Myocyte (in vitro differentiated cells): ENCODE measurements around the gene GPR171. TPM values are rescaled to one million over a fixed set of nuclear protein-coding genes. Genes with fewer than 3 reads are reported as not detected.

Experiments used
- DNase-seq: peaks from one replicate; pipeline ENCODE4 v3.0.0-alpha.2; 2012; ENCODE audit warnings: low read depth
- total RNA-seq: library from RNA; depleted of rRNA; stranded (reverse); fragments of >200 nt; gene quantifications from 2 replicates; pipeline ENCODE4 v1.2.3, GENCODE V29; 2014

GPR171 gene
- total RNA-seq, 1 donor from 2014 or later = not detected

DNA sequence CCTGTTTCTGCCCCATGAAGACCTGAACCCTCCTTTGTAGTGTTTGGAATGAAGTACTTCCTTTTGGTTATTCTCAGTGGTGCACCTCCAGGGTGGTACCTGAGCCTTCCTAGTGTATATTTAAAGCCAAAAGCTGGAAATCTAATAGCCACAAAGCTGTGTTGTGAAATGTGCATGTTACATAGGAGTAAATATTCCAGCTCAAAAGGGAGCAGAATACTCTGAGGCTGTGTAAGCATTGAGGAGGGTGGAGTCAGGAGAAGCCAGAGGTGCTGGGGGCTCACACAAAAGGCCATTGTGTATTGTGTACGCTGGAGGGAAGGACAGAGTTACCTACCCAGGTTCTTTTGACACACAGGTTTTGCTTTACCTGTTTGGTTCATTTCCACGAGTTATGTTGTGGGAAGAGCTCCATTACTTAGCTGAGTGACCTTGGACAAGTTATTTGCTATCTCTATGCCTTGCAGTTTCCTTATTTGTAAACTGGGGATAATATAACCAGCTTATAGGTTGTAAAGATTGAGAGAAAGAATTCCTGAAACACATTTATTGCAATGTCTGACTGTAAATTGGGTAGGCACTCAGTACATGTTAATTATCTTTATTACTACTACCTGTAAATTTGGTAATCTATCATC, 24.7 kb downstream of the GPR171 start:
- DNase-seq = no peak

DNA sequence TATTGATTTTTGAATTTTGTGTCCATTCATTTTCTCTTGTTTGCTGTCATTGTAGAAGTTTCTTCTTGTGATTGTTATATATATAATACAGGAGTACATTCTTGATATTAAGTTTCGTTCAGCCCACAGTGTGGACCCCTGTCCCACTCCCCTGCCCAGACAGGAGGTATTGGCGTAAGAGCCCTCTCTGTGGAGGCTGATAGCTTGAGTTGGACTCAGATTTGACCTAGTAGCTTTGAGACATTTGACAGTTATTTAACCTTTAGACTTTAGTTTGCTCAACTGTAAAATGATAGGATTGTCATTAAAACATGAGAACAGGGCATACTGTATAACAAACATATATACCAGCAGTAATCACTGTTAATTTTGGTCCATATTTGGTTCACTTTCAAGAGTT, 27.1 kb downstream of the GPR171 start:
- DNase-seq = no peak

DNA sequence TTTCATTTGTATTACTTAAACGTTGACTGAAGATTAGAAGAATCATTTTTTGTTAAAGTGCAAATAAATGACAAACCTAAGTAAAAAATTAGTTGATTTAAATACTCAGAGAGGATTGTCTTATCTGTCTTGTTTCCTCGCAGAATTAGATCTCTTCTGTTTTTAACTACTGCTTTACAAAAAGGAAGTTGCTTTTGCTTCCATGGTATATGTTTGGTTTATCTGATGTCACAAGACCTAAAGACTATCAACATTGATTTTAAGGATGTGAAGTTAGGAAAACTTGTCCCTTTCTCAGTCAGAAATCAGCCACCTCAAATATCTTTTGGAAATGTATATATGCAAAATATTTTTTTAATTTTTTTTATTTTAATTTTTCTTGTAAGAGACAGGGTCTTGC, 28.7 kb downstream of the GPR171 start:
- DNase-seq = no peak

DNA sequence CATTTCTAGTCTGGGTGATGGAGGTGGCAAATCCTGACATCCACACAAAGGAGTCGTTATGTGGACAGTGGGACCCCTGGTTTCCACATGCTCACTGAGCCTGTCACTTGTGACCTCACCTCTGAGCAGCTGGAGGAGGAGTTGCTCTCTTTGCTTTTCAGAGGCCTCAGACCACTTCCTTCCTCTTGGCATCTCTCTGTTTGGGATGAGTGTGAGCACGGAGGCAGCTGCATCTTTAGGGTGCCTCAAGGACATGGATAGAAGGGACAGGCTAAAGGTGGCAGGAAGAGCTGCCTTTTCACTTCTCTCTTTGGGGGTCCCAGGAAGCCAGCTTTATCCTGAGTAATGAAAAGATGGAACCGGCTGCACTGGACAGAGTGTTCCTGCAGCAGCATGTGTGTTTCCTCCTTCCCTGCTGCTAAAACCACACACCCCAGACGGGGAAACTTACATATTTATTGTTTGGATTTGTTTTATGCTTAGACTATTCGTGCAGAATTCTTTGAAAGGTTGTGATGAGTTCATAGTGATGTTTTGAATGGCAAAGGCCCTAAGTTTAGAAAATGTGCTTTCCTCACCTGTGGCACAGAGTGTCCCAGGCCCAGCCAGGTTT, 31.8 kb downstream of the GPR171 start:
- DNase-seq = no peak

DNA sequence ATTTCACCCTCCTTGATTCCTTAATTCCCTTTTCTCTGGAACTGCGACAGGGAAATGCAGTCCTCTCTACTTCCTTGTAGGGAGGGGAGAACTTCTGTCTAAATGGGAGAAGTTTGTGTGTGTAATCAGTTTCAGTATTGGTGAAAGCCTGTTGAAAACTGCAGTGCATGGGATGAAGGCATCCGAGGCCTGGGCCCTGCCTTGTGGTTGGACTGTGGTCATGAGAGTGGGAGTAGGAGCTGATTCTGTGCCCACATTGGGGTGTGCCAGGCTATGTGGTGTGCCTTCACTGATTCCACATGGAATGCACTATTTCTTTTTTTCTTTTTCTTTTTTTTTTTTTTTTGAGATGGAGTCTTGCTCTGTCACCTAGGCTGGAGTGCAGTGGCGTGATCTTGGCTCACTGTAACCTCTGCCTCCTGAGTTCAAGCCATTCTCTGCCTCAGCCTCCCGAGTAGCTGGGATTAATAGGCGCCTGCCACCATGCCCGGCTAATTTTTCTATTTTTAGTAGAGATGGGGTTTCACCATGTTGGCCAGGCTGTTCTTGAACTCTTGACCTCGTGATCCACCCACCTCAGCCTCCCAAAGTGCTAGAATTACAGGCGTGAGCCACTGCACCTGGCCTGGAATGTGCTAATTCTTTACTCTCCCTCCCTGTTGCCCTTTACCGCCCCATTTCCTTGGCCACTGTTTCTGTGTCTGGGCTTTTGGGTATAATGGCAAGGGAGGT, 32.9 kb downstream of the GPR171 start:
- peak; percentile 66 for DNase-seq

DNA sequence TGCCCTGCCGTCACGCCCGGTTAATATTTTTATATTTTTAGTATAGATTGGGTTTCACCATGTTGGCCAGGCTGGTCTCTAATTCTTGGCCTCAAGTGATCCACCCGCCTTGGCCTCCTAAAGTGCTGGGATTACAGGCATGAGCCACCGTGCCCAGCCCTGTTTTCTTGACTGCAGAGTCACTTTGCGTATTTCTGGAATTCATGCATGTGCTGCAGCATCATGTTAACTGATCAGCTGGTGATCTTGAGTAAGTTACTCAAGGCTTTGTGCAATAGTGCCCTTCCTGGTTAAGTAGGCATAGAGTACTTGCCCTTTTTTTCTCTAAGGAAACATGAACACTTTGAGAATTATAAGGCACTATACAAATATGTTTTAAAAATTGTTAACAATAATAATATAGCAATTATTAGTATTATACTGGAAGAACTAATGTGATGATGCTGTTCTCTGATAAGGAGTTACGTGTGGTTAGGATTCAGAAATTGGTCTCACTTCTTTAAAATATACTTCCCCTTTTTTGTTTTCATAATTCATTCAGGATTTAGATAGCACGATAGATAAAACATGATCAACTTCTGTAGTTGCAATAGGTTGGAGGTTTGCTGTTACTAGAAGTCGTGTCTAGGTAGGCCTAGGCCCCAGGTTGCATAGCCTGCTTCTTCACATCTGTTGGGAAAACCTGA, 33.6 kb downstream of the GPR171 start:
- no peak for DNase-seq

DNA sequence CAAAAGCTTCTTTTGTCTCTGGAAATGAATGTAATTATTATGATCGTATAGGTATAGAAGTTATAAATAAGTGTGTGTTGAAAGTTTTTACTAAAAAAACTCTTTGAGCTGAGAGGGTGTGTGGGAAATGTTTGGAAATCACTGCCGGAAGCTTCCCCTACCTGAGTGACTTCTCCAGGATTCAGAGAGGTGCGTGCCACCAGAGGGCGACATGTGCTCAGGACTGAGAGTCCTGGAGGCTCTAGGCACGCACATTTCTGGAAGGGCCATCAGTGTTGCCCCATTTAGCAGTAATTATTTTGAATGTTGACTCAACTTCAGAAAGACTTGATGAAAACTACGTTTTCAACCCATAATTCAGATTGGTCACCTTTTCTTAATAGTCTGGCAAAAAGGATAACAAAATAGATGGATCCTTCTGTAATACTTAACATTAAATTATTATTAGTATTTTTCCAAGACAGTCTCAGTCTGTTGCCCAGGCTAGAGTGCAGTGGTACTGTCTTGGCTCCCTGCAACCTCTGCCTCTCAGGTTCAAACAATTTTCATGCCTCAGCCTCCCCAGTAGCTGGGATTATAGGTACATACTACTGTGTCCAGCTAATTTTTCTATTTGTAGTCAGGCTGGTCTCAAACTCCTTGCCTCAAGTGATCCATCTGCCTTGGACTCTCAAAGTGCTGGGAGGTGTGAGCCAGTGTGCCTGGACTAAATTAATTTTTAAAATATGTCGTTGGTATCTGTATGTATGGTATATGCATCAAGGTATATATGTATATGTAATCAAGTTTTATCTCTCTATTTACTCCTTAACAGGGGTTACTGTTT, 34.5 kb downstream of the GPR171 start:
- DNase-seq = peak; percentile 60

DNA sequence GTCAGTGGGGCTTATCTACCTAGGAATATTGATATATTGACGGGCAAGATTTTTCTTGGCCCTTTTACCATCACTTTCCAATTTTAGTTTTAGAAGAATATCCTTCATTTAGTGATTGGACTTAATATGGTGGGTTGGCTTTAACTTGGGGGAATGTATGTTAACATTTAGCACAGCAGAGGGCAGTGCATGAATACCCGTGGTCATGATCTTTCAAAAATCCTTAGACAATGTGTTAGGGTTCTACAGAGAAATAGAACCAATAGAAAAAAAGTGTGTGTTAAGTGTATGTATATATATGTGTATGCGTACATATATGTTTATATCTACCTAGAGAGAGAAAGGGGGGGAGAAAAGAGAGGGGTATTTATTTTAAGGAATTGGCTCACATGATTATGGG, 36.9 kb downstream of the GPR171 start:
- DNase-seq = no peak

DNA sequence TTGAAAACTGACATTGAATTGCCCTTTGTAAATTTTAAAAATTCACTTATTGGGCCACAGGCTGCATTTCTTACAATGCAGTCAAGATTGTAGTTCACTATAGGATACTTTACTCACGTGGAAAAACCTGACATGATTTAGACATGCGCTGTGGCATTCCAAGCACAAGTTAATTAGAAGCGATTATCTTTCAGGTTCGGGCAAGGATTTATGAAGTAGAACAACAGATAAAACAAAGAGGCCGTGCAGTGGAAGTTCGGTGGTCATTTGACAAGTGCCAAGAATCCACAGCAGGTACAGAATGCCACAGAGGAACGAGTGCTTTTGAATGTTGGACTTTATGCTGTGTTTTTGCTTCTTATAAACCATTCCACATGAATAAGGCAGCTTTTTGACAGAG, 37.8 kb downstream of the GPR171 start:
- no peak for DNase-seq

DNA sequence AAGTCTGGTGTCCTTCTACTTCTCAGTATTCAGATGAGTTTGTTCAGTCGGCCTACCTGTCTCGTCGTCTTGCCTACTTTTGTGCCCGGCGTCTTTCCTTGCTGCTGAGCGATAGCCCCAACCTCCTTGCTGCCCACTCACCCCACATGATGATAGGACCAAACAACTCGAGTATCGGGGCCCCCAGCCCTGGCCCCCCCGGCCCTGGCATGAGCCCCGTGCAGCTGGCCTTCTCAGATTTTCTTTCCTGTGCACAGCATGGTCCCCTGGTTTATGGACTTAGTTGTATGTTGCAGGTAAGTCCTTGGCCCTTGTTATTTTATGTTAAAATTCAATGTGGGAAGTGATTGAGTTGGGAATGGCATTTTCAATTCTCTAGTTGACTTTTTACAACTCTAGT, 43.2 kb downstream of the GPR171 start:
- no peak for DNase-seq

DNA sequence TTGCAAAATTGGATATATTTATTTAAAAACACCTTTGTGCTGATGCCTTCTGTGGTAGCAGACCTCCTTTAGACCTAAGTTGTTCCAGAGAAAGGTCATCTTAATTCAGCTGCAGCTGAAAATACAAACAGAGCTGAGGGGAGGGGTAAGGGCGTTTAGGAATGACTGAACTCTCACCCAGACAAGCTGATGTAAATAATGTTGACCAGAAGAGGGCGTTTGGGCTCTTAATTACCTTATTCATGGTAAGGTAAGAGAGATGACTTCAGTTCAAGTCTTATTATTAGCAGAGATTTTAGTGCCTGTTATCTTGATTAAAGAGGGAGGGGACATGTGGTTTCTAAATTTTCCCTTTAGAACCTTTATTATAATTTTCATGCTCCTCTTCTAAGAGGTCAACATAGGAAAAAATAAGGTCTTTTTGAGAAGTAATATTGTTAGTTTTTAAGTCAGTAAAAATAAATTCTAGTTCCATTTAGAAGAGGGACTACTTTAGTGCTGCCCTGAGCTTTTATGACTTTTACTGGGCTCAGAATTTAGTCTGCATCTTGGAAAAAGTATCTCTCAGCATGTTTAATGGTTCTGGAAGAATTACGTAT, 46.3 kb downstream of the GPR171 start:
- DNase-seq = peak; percentile 51

DNA sequence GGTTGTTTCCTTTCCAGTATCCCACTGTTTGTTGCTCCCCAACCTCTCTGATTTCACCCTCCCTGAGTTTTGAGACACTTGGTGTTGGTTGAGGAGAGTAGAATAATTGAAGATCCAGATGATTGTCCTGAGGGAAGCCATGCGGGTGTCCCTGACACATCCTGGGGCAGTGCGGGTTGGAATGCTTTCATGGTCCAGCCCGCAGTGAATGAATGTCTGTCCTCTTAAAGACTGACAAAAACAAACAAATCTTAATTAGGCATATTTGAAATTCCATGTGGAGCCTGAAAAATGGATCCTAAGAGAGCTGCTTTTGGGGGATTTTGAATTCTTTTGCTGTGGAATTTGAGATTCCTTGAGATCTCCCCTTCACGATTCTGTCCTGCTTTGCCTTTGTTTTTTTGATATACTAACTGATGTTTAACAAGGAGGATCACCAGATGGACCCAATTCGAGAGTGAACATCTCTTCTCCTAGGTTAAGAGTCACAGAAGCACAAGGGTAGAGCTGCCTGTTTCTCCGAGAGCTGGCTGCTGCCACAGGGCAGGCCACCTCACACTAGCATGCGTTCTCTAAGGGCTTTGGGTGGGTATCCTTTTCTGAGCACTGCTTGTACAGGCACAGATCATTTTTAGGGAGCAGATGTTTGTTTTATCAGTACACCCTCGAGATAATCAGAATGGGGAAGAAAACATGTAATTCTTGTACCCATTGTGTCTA, 47.4 kb downstream of the GPR171 start:
- DNase-seq = no peak

DNA sequence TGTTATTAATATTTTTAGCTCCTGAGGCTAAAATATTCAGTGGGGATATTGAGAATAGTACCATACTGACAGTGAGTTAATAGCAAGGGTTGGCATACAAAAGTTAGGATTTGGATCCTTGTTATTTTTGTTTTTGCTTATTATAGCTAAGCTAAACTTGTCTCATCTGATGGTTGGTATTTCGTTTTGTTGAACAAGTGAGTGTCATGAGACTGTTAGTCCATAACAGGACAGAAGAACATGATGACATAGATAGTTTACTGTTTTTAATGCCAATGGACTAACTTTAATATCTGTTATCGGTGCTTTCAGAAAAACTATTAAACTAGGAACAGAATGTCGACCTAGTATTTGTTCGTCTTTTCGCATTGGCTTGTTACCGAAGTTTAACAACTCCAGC, 48.5 kb downstream of the GPR171 start:
- DNase-seq = no peak

DNA sequence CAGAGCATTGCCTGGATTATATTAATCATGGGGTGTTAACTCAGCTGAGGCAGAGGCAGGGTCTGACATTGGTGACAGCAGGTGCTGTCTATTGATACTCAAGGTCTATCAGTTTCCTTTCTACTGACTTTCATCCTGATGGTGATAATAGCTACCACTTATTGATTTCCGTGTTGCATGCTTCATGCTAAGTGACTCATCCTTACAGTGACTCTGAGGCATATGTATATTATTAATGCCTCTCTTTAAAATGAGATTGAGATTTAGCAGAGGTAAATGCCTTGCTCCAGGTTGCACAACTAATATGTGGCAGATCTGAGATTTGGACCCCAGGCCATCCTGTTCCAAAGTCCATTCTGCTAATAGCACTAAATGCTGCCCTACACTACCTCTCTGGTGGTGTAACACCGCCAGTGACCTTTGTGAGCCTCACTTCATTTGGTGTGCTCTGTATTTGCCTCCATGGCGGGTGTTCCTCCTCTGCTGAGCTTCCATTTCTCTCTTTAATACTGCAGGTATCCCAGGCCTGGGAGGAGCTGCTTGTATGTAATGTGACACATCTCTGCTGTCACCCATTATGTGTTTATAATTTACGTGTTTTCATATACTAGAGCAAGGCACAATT, 50.4 kb downstream of the GPR171 start:
- DNase-seq = no peak

Other genes with a start within 250 kb of the GPR171 start
- not detected in 2 replicates for gene CLRN1, start 230.5 kb downstream of the GPR171 start, total RNA-seq
- 0.26 TPM in 1 of 2 replicates, not detected in the other for gene MED12L, start 117.6 kb downstream of the GPR171 start, total RNA-seq
- gene P2RY14, start 75.3 kb upstream of the GPR171 start, total RNA-seq = not detected in 2 replicates
- not detected in 2 replicates for gene GPR87, start 113.6 kb upstream of the GPR171 start, total RNA-seq
- not detected in 2 replicates for gene P2RY13, start 126.3 kb upstream of the GPR171 start, total RNA-seq
- gene P2RY12, start 181.5 kb upstream of the GPR171 start, total RNA-seq = not detected in 2 replicates